Suppressor macrophage treated with lipopolysaccharide for 4 hours (primary cell): ENCODE measurements around the gene ZGLP1.
"Not testable (repeated sequence)": the region's sequence is repeated elsewhere in the genome, so short reads cannot be mapped to it uniquely, and the experiment has no call there.

Experiments used
- DNase-seq: peaks from one replicate; pipeline ENCODE4 v3.0.0-alpha.2; 2020

Gene ZGLP1

DNA sequence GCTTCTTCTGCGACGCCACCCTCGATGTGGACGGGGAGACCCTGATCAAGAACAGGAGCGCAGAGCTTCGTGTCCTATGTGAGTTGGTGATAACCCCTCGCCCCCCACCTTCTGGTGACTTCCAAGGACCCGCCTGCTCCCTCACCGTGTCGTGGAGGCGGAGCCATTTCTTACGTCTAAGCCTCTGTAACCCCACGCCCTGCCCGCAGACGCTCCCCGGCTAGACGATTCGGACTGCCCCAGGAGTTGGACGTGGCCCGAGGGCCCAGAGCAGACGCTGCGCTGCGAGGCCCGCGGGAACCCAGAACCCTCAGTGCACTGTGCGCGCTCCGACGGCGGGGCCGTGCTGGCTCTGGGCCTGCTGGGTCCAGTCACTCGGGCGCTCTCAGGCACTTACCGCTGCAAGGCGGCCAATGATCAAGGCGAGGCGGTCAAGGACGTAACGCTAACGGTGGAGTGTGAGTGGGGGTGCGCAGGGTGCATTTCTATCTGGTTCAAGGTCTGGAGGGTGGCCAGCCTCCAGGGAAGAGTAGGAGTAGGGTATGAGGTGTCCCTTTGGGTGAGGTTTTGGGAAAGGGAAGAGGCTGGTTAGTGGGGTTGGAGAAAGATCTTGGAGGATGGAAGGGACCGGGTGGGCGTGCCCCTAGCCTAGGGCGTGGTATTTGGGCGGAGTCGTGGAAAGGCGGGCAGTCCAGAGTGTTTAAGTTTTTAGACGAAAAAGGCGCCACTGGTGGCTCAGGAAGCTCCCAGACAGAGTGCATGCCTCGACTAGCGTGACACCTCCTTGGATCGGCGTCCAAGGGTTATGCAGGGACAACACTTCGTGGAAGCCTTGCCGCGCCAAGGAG, 16.6 kb downstream of the ZGLP1 start:
- peak; percentile 27 for DNase-seq

GRCh38 chr19:10292206-10292788, 17.3 kb downstream of the ZGLP1 start:
- peak; percentile 92 for DNase-seq

- DNase-seq = peak; percentile 19
Measured at GRCh38 chr19:10291554-10292205, 17.9 kb downstream of the ZGLP1 start.

DNA sequence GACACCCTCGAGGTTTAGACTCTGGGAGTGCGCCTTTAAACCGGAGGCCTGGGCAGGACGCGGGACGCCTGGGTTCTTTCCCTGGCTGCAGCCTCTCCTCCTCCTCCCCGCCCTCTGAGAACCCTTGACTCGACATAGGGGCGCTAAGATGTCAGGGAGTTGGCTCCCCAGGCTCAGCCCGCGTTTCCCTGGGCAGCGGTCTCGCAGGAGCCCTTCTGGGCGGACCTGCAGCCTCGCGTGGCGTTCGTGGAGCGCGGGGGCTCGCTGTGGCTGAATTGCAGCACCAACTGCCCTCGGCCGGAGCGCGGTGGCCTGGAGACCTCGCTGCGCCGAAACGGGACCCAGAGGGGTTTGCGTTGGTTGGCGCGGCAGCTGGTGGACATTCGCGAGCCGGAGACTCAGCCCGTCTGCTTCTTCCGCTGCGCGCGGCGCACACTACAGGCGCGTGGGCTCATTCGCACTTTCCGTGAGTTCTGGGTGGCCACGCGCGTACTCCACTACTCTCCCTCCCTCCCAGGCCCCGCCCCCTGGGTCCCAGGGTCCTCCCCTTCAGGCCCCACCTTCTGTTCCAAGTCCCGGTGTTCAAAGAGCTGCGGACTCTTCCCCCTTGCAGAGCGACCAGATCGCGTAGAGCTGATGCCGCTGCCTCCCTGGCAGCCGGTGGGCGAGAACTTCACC, 18.6 kb downstream of the ZGLP1 start:
- peak; percentile 67 for DNase-seq

DNA sequence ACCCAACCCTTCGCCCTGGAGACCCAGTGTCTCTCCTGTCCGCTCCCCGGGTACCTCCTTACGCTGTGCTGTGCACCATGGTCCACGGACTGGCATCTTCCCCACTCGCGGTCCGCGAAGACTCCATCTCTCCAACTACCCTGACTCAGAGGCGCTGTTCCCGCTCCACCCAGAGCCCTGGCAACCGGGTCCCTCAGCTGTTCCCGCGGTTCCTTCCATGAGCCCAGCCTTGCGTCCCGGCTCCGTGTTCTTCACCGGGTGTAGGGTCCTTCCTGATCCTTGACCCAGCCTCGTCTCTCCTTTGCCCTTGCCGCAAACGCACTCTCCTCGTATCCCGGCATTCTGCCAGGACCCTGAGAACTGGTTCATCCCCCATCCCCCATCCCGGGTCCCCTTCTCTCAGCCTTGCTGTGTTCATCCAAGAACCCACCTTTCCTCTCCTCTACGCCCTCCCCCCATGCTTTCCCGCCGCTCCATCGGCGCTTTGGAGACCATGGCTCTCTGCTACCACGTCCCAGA, 19.2 kb downstream of the ZGLP1 start:
- peak; percentile 35 for DNase-seq

- DNase-seq = peak; percentile 48
Measured at GRCh38 chr19:10289836-10290356, 19.7 kb downstream of the ZGLP1 start, which contains the start of gene ICAM5. TSS of gene ICAM5 (plus strand) at chr19:10289952. CDS start at chr19:10290044, 92 bp downstream.

DNA sequence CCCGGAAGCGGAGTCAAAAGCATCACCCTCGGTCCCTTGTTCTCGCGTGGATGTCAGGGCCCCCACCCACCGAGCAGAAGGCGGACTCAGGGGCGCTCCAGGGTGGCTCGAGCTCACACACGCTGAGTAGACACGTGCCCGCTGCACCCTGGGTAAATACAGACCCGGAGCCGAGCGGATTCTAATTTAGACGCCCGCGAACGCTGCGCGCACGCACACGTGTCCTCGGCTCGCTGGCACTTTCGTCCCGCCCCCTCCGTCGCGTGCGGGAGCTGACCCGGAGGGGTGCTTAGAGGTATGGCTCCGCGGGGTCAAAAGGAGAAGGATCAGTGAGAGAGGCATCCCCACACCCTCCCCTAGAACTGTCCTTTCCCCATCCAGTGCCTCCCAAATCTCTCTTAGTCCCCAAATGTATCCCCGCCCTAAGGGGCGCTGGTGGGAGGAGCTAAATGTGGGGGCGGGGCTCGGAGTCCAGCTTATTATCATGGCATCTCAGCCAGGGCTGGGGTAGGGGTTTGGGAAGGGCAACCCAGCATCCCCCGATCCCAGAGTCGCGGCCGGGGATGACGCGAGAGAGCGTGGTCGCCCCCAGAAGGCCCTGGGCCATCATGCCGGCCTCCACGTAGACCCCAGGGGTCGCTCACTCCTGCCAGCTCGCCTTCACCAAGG, 20.3 kb downstream of the ZGLP1 start:
- peak; percentile 75 for DNase-seq

DNA sequence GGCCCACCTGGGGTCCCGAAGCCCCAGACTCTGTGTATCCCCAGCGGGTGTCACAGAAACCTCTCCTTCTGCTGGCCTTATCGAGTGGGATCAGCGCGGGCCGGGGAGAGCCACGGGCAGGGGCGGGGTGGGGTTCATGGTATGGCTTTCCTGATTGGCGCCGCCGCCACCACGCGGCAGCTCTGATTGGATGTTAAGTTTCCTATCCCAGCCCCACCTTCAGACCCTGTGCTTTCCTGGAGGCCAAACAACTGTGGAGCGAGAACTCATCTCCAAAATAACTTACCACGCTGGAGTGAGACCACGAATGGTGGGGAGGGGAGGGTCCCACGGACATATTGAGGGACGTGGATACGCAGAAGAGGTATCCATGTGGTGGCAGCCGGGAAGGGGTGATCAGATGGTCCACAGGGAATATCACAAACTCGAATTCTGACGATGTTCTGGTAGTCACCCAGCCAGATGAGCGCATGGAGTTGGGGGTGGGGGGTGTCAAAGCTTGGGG, 20.9 kb downstream of the ZGLP1 start:
- peak; percentile 67 for DNase-seq

- DNase-seq = peak; percentile 82
Measured at GRCh38 chr19:10286803-10287737, 22.5 kb downstream of the ZGLP1 start, which contains the start of gene ICAM4. TSS of gene ICAM4 (plus strand) at chr19:10286955. CDS start at chr19:10287013, 58 bp downstream.

- no peak for DNase-seq
Measured at GRCh38 chr19:10285393-10285792, 24.2 kb downstream of the ZGLP1 start.

- DNase-seq = no peak
Measured at GRCh38 chr19:10284960-10285278, 24.7 kb downstream of the ZGLP1 start.

- DNase-seq = no peak
Measured at GRCh38 chr19:10284065-10284959, 25.3 kb downstream of the ZGLP1 start.

GRCh38 chr19:10283301-10284064, 26.1 kb downstream of the ZGLP1 start:
- no peak for DNase-seq

DNA sequence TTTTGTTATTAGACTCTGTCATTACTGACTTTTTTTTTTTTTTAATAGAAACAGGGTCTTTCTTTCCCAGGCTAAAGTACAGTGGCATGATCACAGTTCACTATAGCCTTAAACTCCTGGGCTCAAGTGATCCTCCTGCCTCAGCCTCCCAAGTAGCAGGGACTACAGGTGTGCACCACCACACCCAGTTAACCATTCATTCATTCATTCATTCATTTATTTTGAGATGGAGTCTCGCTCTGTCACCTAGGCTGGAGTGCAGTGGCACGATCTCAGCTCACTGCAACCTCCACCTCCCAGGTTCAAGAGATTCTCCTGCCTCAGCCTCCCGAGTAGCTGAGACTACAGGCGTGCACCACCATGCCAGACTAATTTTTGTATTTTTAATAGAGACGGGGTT, 27.6 kb downstream of the ZGLP1 start:
- not testable (repeated sequence) for DNase-seq

GRCh38 chr19:10279737-10280442, 29.7 kb downstream of the ZGLP1 start:
- DNase-seq = no peak

- no peak for DNase-seq
Measured at GRCh38 chr19:10278935-10279334, 30.7 kb downstream of the ZGLP1 start.

GRCh38 chr19:10277795-10278589, 31.6 kb downstream of the ZGLP1 start:
- no peak for DNase-seq
